ENCODE data around the gene SLC52A3. TPM values are rescaled to one million over a fixed set of nuclear protein-coding genes. Genes with fewer than 3 reads are reported as not detected.

Gene SLC52A3
- total and polyA plus RNA-seq, 2 donors (not counting 3 experiments of a cell fraction or from before 2014, with no cell fraction given): not detected

DNA sequence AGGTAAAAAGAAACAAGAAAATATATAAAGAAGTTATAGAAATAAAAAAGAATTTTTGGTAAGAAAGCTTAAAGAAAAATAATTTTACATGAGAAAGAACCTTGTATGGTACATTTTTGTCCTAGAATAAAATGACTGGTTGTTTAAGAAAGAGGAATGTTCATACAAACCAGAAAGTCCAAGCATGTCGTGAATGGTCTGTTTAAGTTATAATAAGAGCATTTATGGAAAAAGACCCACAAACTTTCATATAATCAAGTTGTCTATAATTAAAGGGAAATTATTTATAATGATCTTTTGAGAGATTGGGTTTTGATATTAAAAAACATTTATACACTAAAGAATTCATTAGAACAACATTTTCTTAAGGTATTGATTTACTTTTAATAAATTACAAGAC, 37.4 kb upstream of the SLC52A3 start:
- Histone ChIP-seq H3K36me3 (ENCODE audit: control insufficient read depth in 2 of 2, extremely low read depth in 1 of 2, insufficient read depth in 2 of 2, low read length in 2 of 2) (no peaks in the 10 kb centered on the region), H3K27ac (ENCODE audit: insufficient read depth, low read depth, low read length) (no peak overlapping the region), H3K4me1 (ENCODE audit: control insufficient read depth, extremely low read depth, insufficient read depth, low read length) (no peaks in the 10 kb centered on the region), H3K9me1 (replicated peaks; ENCODE audit: control insufficient read depth, extremely low read depth, insufficient read depth, low read length) (no peaks in the 10 kb centered on the region), H3K4me2 (ENCODE audit: insufficient read depth, low read length) (no peak overlapping the region), H3K27me3 (ENCODE audit: control insufficient read depth in 2 of 2, insufficient read depth in 2 of 2, low read length in 2 of 2) (peaks cover 0 to 2% of the 10 kb centered on the region in 2 experiments), H3K79me2 (ENCODE audit: control insufficient read depth, insufficient read depth, low read length) (no peaks in the 10 kb centered on the region), H4K20me1 (replicated peaks; ENCODE audit: control insufficient read depth, extremely low read depth, insufficient read depth, low read length) (no peaks in the 10 kb centered on the region), H3K9ac (replicated peaks; ENCODE audit: extremely low read depth, insufficient read depth, low read length) (no peak overlapping the region), H3K4me3 (replicated peaks in 1 of 3; ENCODE audit: insufficient read depth in 1 of 3, low read depth in 1 of 3, low read length in 3 of 3) (no peak overlapping the region), H2AFZ (ENCODE audit: low read depth, low read length) (no peak overlapping the region), H3K9me3 (replicated peaks; ENCODE audit: control insufficient read depth, insufficient read depth, low read length) (no peaks in the 10 kb centered on the region)
- BruUV-seq (replicated peaks): no TSS peak
- DNase-seq (ENCODE audit: low read depth, low spot score) (no peak), FAIRE-seq (no peak)
- dilution Hi-C loops (cut with MboI; ENCODE audit: extremely low pct_ligation_motif_present, low sequenced_read_pairs): no loop called here
- POLR2A ChIA-PET: no interaction called here
- TF ChIP-seq MYC (IDR thresholded peaks at IDR 0.05; ENCODE audit: low read depth, low read length): no peak
- TF ChIP-seq EZH2 (IDR thresholded peaks at IDR 0.05; ENCODE audit: borderline replicate concordance, low read depth, low read length, severe bottlenecking): no peak
- TF ChIP-seq JUN (IDR thresholded peaks at IDR 0.05; ENCODE audit: borderline replicate concordance, insufficient read depth, insufficient read length, low read depth): no peak
- TF ChIP-seq, protein P1, sequence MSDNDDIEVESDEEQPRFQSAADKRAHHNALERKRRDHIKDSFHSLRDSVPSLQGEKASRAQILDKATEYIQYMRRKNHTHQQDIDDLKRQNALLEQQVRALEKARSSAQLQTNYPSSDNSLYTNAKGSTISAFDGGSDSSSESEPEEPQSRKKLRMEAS (IDR thresholded peaks at IDR 0.05; ENCODE audit: insufficient read depth, insufficient read length): no peak
- no peak for TF ChIP-seq POLR2AphosphoS5 (IDR thresholded peaks at IDR 0.05; ENCODE audit: insufficient read depth, low read depth, low read length)
- no peak for TF ChIP-seq GATA2 (IDR thresholded peaks at IDR 0.05; ENCODE audit: insufficient read depth, insufficient read length, low read depth, low read length)
- TF ChIP-seq FOS (IDR thresholded peaks at IDR 0.05; ENCODE audit: borderline replicate concordance, insufficient read depth, low read length): no peak
- TF ChIP-seq CTCF (IDR thresholded peaks at IDR 0.05; ENCODE audit: extremely low read depth in 1 of 2, insufficient read depth in 1 of 2, low read depth in 1 of 2, low read length in 2 of 2): no peak
- TF ChIP-seq POLR2A (IDR thresholded peaks at IDR 0.05; ENCODE audit: low read depth, low read length): no peak
- intact Hi-C loops (cut with micrococcal nuclease): no loop called here
- CTCF ChIA-PET: interaction anchor here (1.3 kb wide), 1 partner anchor 151 kb away, joined by 3 read pairs; no protein-coding TSS in a partner anchor
